SH-SY5Y (cell line): Measurements from ENCODE around the gene HDAC8.

Experiments
- GATA2 ChIP-seq: IDR thresholded peaks from 2 replicates; pipeline ENCODE4 v1.6.1; 2011; ENCODE audit warnings: mild to moderate bottlenecking, low read depth, low read length
- GATA3 ChIP-seq: IDR thresholded peaks from 2 replicates; pipeline ENCODE4 v1.6.1; 2011; ENCODE audit warnings: low read depth, mild to moderate bottlenecking, low read length, moderate library complexity

DNA sequence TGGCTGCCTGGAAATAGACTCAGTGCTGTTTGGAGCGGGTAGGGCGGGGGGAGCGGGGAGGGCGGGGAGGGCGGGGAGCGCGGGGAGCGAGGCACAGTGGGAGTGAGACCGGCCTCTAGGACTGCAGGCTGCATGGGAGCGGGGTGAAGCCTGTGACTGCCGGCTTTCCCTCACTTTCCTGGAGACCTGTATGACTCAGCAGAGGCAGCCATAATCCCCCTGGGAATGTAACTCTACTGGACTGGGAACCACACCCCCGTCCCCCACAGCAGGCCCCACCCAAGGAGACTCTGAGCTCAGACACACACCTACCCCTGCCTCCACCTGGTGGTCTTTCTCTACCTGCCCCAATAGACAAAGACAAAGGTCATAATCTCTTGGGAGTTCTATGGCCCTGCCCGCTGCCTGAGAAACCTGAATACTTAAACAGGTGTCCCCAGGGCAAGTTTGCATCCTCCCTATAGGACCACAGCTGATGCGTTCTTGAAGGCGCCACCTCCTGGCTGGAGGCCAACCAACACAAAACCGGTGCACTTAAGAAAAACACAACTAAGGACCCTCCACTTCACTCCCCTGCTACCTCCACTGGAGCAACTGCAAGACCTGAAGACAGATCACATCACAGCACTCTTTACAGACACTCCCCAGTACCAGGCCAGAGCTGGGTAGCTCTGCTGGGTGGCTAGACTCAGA lies 18.0 kb downstream of the HDAC8 start:
- no peak for TF ChIP-seq GATA2
- no peak for TF ChIP-seq GATA3
